Lung (tissue), 12 donors: Measurements from ENCODE around the gene GALNS. TPM values are rescaled to one million over a fixed set of nuclear protein-coding genes. Genes with fewer than 3 reads are reported as not detected.

ENCODE experiments used
- ATAC-seq: fragments of 200-7000 bp; cut with Tn5 transposase; one replicate; pipeline ENCODE4 v1.9.1; 2020; ENCODE audit warnings: moderate number of reproducible peaks; ENCODE audit not compliant: insufficient read depth, low FRiP score
- DNase-seq, 3 donors: peaks; one replicate each; pipeline ENCODE4 v3.0.0-alpha.2; 2013 to 2017
- H3K27ac ChIP-seq, 2 donors: one replicate each; pipeline ENCODE4 v1.5.1; 2013; ENCODE audit warnings: mild to moderate bottlenecking in 2 of 2, moderate library complexity in 2 of 2, control low read depth in 1 of 2, inconsistent platforms in 1 of 2, low read depth in 1 of 2, low read length in 1 of 2
- H3K27me3 ChIP-seq, 3 donors: one replicate each; pipeline ENCODE4 v1.5.1; 2013; ENCODE audit warnings: low read length in 2 of 3; ENCODE audit not compliant: control insufficient read depth in 3 of 3, insufficient read depth in 3 of 3
- H3K36me3 ChIP-seq, 4 donors: one replicate each; pipeline ENCODE4 v1.5.1; 2013; ENCODE audit warnings: low read length in 4 of 4, mild to moderate bottlenecking in 1 of 4, moderate library complexity in 1 of 4; ENCODE audit not compliant: control insufficient read depth in 4 of 4, insufficient read depth in 4 of 4
- H3K4me1 ChIP-seq, 5 donors: one replicate each; pipeline ENCODE4 v1.5.1; 2013; ENCODE audit warnings: low read length in 5 of 5, mild to moderate bottlenecking in 2 of 5, moderate library complexity in 1 of 5; ENCODE audit not compliant: control insufficient read depth in 5 of 5, insufficient read depth in 5 of 5
- H3K4me3 ChIP-seq: one replicate; pipeline ENCODE4 v1.5.1; 2013; ENCODE audit warnings: mild to moderate bottlenecking, control low read depth, moderate library complexity
- H3K9ac ChIP-seq, 2 donors: one replicate each; pipeline ENCODE4 v1.5.1; 2013; ENCODE audit warnings: low read length in 2 of 2, control low read depth in 1 of 2; ENCODE audit not compliant: insufficient read depth in 1 of 2
- H3K9me3 ChIP-seq, 4 donors: one replicate each; pipeline ENCODE4 v1.5.1; 2013; ENCODE audit warnings: low read length in 3 of 4, mild to moderate bottlenecking in 1 of 4, moderate library complexity in 1 of 4; ENCODE audit not compliant: control insufficient read depth in 4 of 4, insufficient read depth in 3 of 4
- WGBS, 2 donors: extraction: QIAGEN DNeasy Blood & Tissue Kit; methylation state at CpG; one replicate each; pipeline ENCODE4 v1.1.7; 2013; 5-methylcytosine and 5-hydroxymethylcytosine counted together
- polyA plus RNA-seq, 2 donors: library from polyadenylated mRNA; stranded (reverse); fragments of 200-250 nt; gene quantifications; one replicate each; pipeline ENCODE4 v1.2.1, GENCODE V29; 2013
- total RNA-seq, 2 donors: library from RNA; depleted of rRNA in 1 of 2; stranded (reverse); fragments of >200 nt in 1 of 2; gene quantifications; one replicate each; pipeline ENCODE4 v1.2.1, GENCODE V29; 2014 to 2021
- TF ChIP-seq, protein P1 (sequence below): IDR thresholded peaks from 2 replicates; pipeline ENCODE4 v1.5.1; 2012; ENCODE audit warnings: mild to moderate bottlenecking; ENCODE audit errors: control extremely low read depth, extremely low read depth
- donor health status: control.
- donor health status: control.
- donor health status: Bipolar disorder and iron deficiency.
- donor health status: healthy.
- donor health status: DM: yes; HTN: yes; CAD: no.

GALNS gene
- total and polyA plus RNA-seq, 4 donors, result 21.4 to 61.9 (median 30.3) TPM

- no peak for ATAC-seq
- no peaks in the 10 kb centered on the region for H3K9me3 ChIP-seq
- no peak overlapping the region for H3K9ac ChIP-seq
- DNase-seq, result no peak
- no peak overlapping the region for H3K27ac ChIP-seq
- H3K4me3 ChIP-seq, result no peak overlapping the region
- peaks cover 0 to 36% (median 11%) of the 10 kb centered on the region in 5 donors for H3K4me1 ChIP-seq
- H3K27me3 ChIP-seq, result no peaks in the 10 kb centered on the region
- peaks cover 0 to 11% (median 4%) of the 10 kb centered on the region in 4 donors for H3K36me3 ChIP-seq
- TF ChIP-seq, protein P1, sequence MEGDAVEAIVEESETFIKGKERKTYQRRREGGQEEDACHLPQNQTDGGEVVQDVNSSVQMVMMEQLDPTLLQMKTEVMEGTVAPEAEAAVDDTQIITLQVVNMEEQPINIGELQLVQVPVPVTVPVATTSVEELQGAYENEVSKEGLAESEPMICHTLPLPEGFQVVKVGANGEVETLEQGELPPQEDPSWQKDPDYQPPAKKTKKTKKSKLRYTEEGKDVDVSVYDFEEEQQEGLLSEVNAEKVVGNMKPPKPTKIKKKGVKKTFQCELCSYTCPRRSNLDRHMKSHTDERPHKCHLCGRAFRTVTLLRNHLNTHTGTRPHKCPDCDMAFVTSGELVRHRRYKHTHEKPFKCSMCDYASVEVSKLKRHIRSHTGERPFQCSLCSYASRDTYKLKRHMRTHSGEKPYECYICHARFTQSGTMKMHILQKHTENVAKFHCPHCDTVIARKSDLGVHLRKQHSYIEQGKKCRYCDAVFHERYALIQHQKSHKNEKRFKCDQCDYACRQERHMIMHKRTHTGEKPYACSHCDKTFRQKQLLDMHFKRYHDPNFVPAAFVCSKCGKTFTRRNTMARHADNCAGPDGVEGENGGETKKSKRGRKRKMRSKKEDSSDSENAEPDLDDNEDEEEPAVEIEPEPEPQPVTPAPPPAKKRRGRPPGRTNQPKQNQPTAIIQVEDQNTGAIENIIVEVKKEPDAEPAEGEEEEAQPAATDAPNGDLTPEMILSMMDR, result no peak
- 88 to 90% methylated on average over 13 of the region's 13 CpGs for WGBS, 2 donors
Observed at GRCh38 chr16:88814144-88814502, 42.6 kb downstream of the GALNS start.

DNA sequence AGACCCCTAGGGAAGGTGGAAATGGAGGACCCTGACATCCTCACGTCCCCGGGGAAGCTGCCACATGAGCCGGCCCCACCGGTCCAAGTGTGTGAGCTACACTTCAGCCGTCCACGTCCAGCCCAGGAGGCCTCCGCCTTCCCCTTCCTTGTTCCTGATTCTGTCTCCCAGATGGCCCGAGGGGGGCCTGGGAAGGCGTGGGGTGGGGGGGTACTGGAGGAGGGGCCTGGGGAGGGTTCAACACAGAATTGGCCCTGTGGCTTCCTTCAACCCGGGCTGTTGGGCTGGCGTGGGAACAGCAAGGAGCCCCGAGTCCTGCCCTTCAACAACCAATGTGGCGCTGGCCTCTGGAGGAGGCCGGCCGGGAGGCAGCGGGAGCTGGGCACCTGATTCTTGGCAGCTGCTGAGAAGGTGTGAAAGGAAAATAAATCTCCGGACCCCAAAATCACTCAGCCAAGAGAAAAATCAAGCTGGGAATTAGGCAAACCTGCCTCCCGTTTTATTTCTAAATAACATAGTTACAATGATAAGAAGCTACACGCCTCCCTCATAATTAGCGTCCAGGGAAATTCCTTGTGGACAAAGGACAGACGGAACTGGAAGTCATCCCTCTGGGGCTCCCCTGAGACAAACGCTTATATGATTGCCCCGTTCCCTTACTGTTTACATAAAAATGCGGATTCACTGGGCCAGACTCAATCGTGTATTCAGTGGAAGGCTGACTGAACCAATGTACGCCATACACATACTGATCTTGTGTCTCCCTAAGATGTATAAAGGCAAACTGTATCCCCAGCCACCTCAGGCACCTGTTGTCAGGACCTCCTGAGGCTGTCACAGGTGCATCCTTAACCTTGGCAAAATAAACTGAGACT is 43.2 kb downstream of the GALNS start:
- Histone ChIP-seq H3K36me3 (peaks cover 0 to 12% (median 5%) of the 10 kb centered on the region in 4 donors), H3K9me3 (no peaks in the 10 kb centered on the region), H3K27ac (no peak overlapping the region), H3K9ac (no peak overlapping the region), H3K27me3 (no peaks in the 10 kb centered on the region), H3K4me3 (no peak overlapping the region), H3K4me1 (peaks cover 0 to 34% (median 11%) of the 10 kb centered on the region in 5 donors)
- TF ChIP-seq, protein P1, result no peak
- no peak for DNase-seq
- 62 to 74% methylated on average over 26 of the region's 26 CpGs for WGBS, 2 donors
- no peak for ATAC-seq

- Histone ChIP-seq H3K4me3 (peak overlapping the region; percentile 66), H3K9me3 (no peaks in the 10 kb centered on the region), H3K36me3 (peaks cover 0 to 17% (median 5%) of the 10 kb centered on the region in 4 donors), H3K9ac (no peak overlapping the region), H3K4me1 (peaks cover 0 to 26% (median 9%) of the 10 kb centered on the region in 5 donors), H3K27ac (peak overlapping the region; percentile 81 to 85), H3K27me3 (no peaks in the 10 kb centered on the region)
- TF ChIP-seq, protein P1, result no peak
- ATAC-seq, result no peak
- peak in 2 of 3 donors; percentile 63 to 74 for DNase-seq
- WGBS, 2 donors, result 34 to 41% methylated on average over 37 of the region's 37 CpGs
Observed at GRCh38 chr16:88812513-88813268, 44.1 kb downstream of the GALNS start.
